Measurements from ENCODE around the gene IRX1. TPM values are rescaled to one million over a fixed set of nuclear protein-coding genes. Genes with fewer than 3 reads are reported as not detected.

The IRX1 gene
- total and polyA plus RNA-seq, 2 of the 13 experiments (the other 11 are each of a cell fraction or from before 2014, with no cell fraction given) = not detected

DNA sequence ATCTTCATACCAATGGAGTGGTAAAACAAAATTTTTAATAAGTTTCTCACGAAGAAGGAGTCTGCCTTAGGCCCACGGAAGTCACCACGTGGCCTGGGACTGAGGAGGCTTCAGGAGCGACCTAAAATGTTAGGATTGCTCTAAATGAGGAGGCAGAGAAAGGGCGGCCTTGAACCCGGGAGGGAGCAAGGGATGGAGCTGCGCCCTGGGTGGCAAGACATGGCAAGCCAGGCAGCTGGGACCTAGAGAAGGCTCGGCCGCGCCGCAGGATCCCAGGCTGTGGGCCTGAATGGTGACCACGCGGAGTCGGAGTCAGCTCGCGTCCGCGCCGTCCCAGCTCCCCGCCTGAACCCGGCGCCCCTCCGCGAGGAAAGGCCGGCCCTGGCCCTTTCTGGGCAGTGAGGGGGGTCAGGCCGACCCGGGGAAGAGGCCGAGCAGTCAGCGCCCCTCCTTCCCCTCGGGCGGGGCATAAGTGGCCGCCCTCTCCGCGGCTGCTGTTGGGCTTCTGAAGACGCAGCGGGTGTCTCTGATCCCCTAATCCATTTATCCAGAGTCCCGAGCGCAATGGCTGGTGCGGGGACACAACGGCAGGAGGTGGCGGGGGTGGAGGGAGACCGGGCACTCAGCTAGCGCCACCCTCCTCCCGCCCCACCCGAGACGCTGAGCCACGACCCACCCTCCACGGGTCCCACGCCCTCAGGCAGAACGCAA is 10.6 kb downstream of the IRX1 start:
- ATAC-seq (no peak), DNase-seq (ENCODE audit: low spot score) (no peak), FAIRE-seq (no peak)
- Histone ChIP-seq H3K9ac (ENCODE audit: insufficient read depth, low read depth, low read length) (no peak overlapping the region), H3K9me3 (ENCODE audit: low read length) (no peaks in the 10 kb centered on the region), H2AFZ (ENCODE audit: low read length) (no peak overlapping the region), H3K4me1 (ENCODE audit: insufficient read depth, low read length) (no peaks in the 10 kb centered on the region), H3K27me3 (ENCODE audit: control insufficient read depth in 1 of 2, insufficient read depth in 2 of 2, low read length in 2 of 2) (peaks cover 0 to 24% of the 10 kb centered on the region in 2 experiments; a peak in 3 of 5 replicates), H3K4me3 (replicated peaks in 1 of 3; ENCODE audit: insufficient read depth in 1 of 3, low read depth in 2 of 3, low read length in 3 of 3) (no peak overlapping the region), H3K79me2 (ENCODE audit: insufficient read depth, low read length) (no peaks in the 10 kb centered on the region), H3K4me2 (ENCODE audit: low read depth, low read length) (no peak overlapping the region), H3K36me3 (replicated peaks in 1 of 2; ENCODE audit: control insufficient read depth in 1 of 2, insufficient read depth in 2 of 2, low read length in 2 of 2) (no peaks in the 10 kb centered on the region), H4K20me1 (ENCODE audit: insufficient read depth, low read length) (no peaks in the 10 kb centered on the region), H3K27ac (ENCODE audit: extremely low read length, insufficient read depth, low read length) (no peak overlapping the region)
- TF ChIP-seq, protein P1, sequence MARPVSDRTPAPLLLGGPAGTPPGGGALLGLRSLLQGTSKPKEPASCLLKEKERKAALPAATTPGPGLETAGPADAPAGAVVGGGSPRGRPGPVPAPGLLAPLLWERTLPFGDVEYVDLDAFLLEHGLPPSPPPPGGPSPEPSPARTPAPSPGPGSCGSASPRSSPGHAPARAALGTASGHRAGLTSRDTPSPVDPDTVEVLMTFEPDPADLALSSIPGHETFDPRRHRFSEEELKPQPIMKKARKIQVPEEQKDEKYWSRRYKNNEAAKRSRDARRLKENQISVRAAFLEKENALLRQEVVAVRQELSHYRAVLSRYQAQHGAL (CRISPR knock-in tag; IDR thresholded peaks at IDR 0.05; ENCODE audit: not compliant biosample characterization) = no peak
- TF ChIP-seq AKAP8 (CRISPR knock-in tag; IDR thresholded peaks at IDR 0.05) = no peak
- peak; percentile 32; the same call in 1 of the 2 replicates for TF ChIP-seq ZNF768 (CRISPR knock-in tag; IDR thresholded peaks at IDR 0.05)
- intact Hi-C loops (cut with micrococcal nuclease; ENCODE audit: unreplicated experiment) = no loop called here
- POLR2A ChIA-PET = no interaction called here
- in situ Hi-C loops (cut with HindIII; ENCODE audit: extremely low pct_ligation_motif_present, low pct_unique_long_range_greater_than_20kb) = loop anchor here (10.0 kb wide), 1 partner anchor 1401 kb away; no protein-coding TSS in a partner anchor
- BruUV-seq (replicated peaks) = no TSS peak
- CTCF ChIA-PET (ENCODE audit: low intra/inter-chr PET ratio, low total read pairs) = no interaction called here
- 37% methylated on average over 20 of the region's 50 CpGs for WGBS (ENCODE audit: low lambda C conversion rate)

DNA sequence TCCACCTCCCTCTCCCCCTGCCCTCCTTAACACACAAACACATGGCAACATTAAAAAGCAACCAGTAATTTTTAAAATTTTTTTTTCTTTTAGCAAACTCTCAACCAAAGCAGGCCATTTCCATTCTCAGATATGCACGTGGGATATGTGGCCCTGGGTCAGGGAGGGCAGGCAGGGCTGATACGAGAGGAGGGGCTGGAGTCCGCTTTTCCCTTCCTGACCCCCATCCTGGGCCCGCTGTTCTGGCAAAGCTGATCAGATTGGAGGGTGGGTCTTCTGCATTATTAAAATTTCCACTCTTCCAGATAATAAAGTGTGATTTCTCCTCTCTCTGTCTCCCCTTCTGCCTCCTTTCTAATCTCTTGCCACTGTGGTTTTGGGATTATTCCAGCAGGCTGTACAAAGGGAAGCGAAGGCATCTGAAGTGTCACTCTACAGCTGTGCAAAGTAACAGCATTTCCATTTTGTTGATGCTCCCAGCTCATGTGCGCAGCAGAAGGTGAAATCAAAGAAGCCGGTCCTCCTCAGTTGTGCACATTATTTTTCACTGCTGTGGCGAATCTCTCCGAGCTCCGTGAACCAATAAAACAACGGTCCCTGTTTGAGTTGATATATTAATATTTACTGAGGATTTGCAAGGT is 12.0 kb downstream of the IRX1 start:
- Histone ChIP-seq H3K9ac (ENCODE audit: insufficient read depth, low read depth, low read length) (no peak overlapping the region), H4K20me1 (ENCODE audit: insufficient read depth, low read length) (no peaks in the 10 kb centered on the region), H2AFZ (ENCODE audit: low read length) (no peak overlapping the region), H3K4me1 (ENCODE audit: insufficient read depth, low read length) (no peaks in the 10 kb centered on the region), H3K9me3 (ENCODE audit: low read length) (no peaks in the 10 kb centered on the region), H3K36me3 (replicated peaks in 1 of 2; ENCODE audit: control insufficient read depth in 1 of 2, insufficient read depth in 2 of 2, low read length in 2 of 2) (no peaks in the 10 kb centered on the region), H3K27me3 (ENCODE audit: control insufficient read depth in 1 of 2, insufficient read depth in 2 of 2, low read length in 2 of 2) (peaks cover 0 to 18% of the 10 kb centered on the region in 2 experiments; a peak in 2 of 5 replicates), H3K79me2 (ENCODE audit: insufficient read depth, low read length) (no peaks in the 10 kb centered on the region), H3K4me3 (replicated peaks in 1 of 3; ENCODE audit: insufficient read depth in 1 of 3, low read depth in 2 of 3, low read length in 3 of 3) (no peak overlapping the region), H3K27ac (ENCODE audit: extremely low read length, insufficient read depth, low read length) (no peak overlapping the region), H3K4me2 (ENCODE audit: low read depth, low read length) (no peak overlapping the region)
- intact Hi-C loops (cut with micrococcal nuclease; ENCODE audit: unreplicated experiment) = no loop called here
- ATAC-seq (no peak), FAIRE-seq (no peak), DNase-seq (ENCODE audit: low spot score) (no peak)
- 2% methylated on average over 11 of the region's 11 CpGs for WGBS (ENCODE audit: low lambda C conversion rate)
- BruUV-seq (replicated peaks) = no TSS peak
- ChIA-PET CTCF (ENCODE audit: low intra/inter-chr PET ratio, low total read pairs) (no interaction called here), POLR2A (no interaction called here)
- in situ Hi-C loops (cut with HindIII; ENCODE audit: extremely low pct_ligation_motif_present, low pct_unique_long_range_greater_than_20kb) = loop anchor here (10.0 kb wide), 1 partner anchor 1403 kb away; no protein-coding TSS in a partner anchor
- TF ChIP-seq SAP130 (CRISPR knock-in tag; IDR thresholded peaks at IDR 0.05; ENCODE audit: low read depth) (no peak), HDAC2 (CRISPR knock-in tag; IDR thresholded peaks at IDR 0.05) (no peak), RELA (CRISPR knock-in tag; IDR thresholded peaks at IDR 0.05) (no peak), ZNF33A (CRISPR knock-in tag; IDR thresholded peaks at IDR 0.05; ENCODE audit: borderline replicate concordance) (no peak), NFIC (IDR thresholded peaks at IDR 0.05; ENCODE audit: low read length) (no peak), ZNF589 (CRISPR knock-in tag; conservative IDR thresholded peaks at IDR 0.05) (no peak), ZNF713 (CRISPR knock-in tag; IDR thresholded peaks at IDR 0.05) (no peak), NFE2L2 (IDR thresholded peaks at IDR 0.05; ENCODE audit: low read length) (no peak), ZNF101 (CRISPR knock-in tag; IDR thresholded peaks at IDR 0.05; ENCODE audit: borderline replicate concordance, low read depth) (no peak), ZFP36 (IDR thresholded peaks at IDR 0.05; ENCODE audit: borderline replicate concordance, low read depth, low read length, partially characterized antibody) (no peak)
- TF ChIP-seq, protein P2, sequence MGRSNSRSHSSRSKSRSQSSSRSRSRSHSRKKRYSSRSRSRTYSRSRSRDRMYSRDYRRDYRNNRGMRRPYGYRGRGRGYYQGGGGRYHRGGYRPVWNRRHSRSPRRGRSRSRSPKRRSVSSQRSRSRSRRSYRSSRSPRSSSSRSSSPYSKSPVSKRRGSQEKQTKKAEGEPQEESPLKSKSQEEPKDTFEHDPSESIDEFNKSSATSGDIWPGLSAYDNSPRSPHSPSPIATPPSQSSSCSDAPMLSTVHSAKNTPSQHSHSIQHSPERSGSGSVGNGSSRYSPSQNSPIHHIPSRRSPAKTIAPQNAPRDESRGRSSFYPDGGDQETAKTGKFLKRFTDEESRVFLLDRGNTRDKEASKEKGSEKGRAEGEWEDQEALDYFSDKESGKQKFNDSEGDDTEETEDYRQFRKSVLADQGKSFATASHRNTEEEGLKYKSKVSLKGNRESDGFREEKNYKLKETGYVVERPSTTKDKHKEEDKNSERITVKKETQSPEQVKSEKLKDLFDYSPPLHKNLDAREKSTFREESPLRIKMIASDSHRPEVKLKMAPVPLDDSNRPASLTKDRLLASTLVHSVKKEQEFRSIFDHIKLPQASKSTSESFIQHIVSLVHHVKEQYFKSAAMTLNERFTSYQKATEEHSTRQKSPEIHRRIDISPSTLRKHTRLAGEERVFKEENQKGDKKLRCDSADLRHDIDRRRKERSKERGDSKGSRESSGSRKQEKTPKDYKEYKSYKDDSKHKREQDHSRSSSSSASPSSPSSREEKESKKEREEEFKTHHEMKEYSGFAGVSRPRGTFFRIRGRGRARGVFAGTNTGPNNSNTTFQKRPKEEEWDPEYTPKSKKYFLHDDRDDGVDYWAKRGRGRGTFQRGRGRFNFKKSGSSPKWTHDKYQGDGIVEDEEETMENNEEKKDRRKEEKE (IDR thresholded peaks at IDR 0.05) = no peak

Measured in HepG2 (cell line).